Fibroblast of the aortic adventitia (primary cell): ENCODE measurements around the gene NEMP2. TPM values are rescaled to one million over a fixed set of nuclear protein-coding genes. Genes with fewer than 3 reads are reported as not detected.
"Not testable (repeated sequence)": the region's sequence is repeated elsewhere in the genome, so short reads cannot be mapped to it uniquely, and the experiment has no call there.

ENCODE experiments used
- DNase-seq: peaks from one replicate; pipeline ENCODE4 v3.0.0-alpha.2; 2010; ENCODE audit warnings: low read depth
- H3K4me3 ChIP-seq: 2 replicates; pipeline ENCODE4 v1.5.1; 2011; ENCODE audit warnings: low read depth, mild to moderate bottlenecking, control low read depth, low read length, moderate library complexity
- CTCF ChIP-seq: IDR thresholded peaks from 2 replicates; pipeline ENCODE4 v1.5.1; 2011; ENCODE audit warnings: mild to moderate bottlenecking, low read length, control low read depth, inconsistent platforms; ENCODE audit not compliant: insufficient read depth
- total RNA-seq: library from RNA; depleted of rRNA; stranded (reverse); fragments of >200 nt; gene quantifications from 2 replicates; pipeline ENCODE4 v1.2.3, GENCODE V29; 2012; ENCODE audit warnings: low replicate concordance

NEMP2 gene
- total RNA-seq, 1 donor: 11.7 TPM

- no peak for DNase-seq
- no peak for TF ChIP-seq CTCF
- no peak overlapping the region for H3K4me3 ChIP-seq
Measured at GRCh38 chr2:190499273-190499672, 35.2 kb downstream of the NEMP2 start.

GRCh38 chr2:190497428-190497827 is 37.1 kb downstream of the NEMP2 start:
- no peak for TF ChIP-seq CTCF
- H3K4me3 ChIP-seq: no peak overlapping the region
- DNase-seq: no peak

- H3K4me3 ChIP-seq, DNase-seq: not testable (repeated sequence)
Measured at GRCh38 chr2:190494600-190495227, 39.8 kb downstream of the NEMP2 start.

- no peak for DNase-seq
- no peak for TF ChIP-seq CTCF
- H3K4me3 ChIP-seq: no peak overlapping the region
Measured at GRCh38 chr2:190493095-190493494, 41.4 kb downstream of the NEMP2 start.

GRCh38 chr2:190490502-190490901 is 44.0 kb downstream of the NEMP2 start:
- no peak for DNase-seq
- TF ChIP-seq CTCF: no peak

GRCh38 chr2:190489475-190489874 is 45.0 kb downstream of the NEMP2 start:
- DNase-seq: no peak
- H3K4me3 ChIP-seq: no peak overlapping the region
- no peak for TF ChIP-seq CTCF

More at GRCh38 chr2:190490502-190490901, 44.0 kb downstream of the NEMP2 start:
- H3K4me3 ChIP-seq: no peak overlapping the region

- TF ChIP-seq CTCF: no peak
- no peak for DNase-seq
- no peak overlapping the region for H3K4me3 ChIP-seq
Measured at GRCh38 chr2:190488516-190489233, 45.8 kb downstream of the NEMP2 start.
